ENCODE results near the gene PIGH.
"Not testable (repeated sequence)": the region's sequence is repeated elsewhere in the genome, so short reads cannot be mapped to it uniquely, and the experiment has no call there.

The PIGH gene

DNA sequence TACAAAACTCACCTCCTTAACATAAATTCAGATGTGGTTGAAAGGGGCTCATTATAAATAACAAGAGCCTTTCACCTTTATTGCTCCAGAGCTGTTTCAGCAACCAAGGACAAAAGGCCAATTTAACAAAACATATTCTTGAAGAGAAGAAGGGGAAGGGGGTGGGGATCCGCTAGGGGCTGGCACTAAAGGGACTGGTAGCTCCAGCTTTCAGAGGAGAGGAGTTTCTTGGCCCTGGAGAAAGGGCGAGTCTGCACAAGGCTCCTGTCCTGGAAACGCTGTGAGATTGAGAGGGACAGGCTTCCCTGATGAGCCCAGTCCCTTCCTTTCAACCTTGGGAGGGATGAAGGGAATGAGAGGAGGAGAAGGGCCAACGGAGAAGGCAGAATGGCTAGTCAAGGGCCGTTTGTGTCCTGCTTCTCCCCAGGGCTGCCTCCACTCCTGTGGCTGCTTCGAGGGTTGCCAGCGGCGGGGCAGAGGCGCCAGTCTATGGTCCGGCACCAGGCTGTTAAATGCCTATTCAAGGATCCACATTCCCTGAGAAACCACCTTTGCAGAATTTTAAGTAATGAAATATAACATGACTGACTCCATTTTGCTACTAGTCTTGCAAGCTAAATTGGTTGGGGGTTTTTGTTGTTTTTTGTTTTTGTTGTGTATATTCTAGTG, 9.7 kb upstream of the PIGH start:
- DNase-seq (ENCODE audit: low spot score) = no peak

- no peak for DNase-seq (ENCODE audit: low spot score)
Observed at GRCh38 chr14:67607646-67608045, 7.6 kb upstream of the PIGH start.

DNA sequence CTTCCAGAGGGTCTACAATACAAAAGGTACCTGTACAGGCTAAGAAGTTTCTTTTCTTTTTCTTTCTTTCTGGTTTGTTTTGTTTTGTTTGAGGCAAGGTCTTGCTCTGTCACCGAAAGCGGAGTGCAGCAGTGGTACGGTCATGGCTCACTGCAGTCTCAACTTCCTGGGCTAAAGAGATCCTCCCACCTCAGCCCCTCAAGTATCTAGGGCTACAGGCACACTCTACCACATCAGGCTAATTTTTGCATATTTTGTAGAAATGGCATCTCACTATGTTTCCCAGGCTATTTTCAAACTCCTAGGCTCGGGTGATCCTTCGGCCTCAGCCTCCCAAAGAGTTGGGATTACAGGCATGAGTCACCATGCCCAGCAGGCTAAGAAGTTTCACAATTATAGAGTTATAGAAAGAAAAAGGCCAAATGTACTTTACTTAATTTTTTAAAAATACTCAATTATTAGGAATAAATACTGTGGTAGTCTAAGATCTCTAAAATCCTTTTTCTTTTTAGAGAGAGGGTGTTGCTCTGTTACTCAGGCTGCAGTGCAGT, 3.0 kb upstream of the PIGH start:
- DNase-seq (ENCODE audit: low spot score) = peak; percentile 76

DNA sequence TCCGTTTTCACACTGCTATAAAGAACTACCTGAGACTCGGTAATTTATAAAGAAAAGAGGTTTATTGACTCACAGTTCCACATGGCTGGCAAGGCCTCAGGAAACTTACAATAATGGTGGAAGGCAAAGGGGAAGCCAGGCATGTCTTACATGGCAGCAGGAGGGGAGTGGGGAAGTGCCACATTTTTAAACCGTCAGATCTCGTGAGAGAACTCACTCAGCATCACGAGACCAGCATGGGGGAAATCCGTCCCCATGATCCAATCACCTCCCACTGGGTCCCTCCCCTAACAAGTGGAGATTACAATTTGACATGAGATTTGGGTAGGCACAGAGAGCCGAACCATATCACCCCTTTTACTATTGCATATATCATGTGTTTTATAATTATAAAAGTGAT, 2.0 kb upstream of the PIGH start:
- DNase-seq (ENCODE audit: low spot score) = no peak

- not testable (repeated sequence) for DNase-seq (ENCODE audit: low spot score)
Observed at GRCh38 chr14:67600562-67600974, 500 bp upstream of the PIGH start.

GRCh38 chr14:67595392-67595791, 4.7 kb downstream of the PIGH start:
- no peak for DNase-seq (ENCODE audit: low spot score)

DNA sequence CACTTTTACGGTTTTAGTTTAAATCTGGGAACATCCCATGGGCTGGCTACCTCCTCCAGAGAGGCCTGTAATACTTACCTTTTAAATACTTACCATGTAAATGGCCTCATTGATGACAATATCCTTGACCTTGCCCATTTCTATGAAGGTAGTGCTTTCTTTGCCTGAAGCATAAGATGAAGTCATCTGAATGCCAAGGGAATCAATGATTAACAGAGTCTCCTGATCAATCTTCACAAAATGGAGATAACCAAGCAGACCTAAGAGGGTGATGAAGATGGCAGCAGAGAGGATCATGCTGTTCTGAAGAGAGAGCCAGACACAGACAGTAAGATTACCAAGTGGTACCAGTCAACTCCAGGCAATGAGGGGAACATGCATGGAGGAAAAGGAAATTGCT, 6.4 kb downstream of the PIGH start:
- not testable (repeated sequence) for DNase-seq (ENCODE audit: low spot score)

DNA sequence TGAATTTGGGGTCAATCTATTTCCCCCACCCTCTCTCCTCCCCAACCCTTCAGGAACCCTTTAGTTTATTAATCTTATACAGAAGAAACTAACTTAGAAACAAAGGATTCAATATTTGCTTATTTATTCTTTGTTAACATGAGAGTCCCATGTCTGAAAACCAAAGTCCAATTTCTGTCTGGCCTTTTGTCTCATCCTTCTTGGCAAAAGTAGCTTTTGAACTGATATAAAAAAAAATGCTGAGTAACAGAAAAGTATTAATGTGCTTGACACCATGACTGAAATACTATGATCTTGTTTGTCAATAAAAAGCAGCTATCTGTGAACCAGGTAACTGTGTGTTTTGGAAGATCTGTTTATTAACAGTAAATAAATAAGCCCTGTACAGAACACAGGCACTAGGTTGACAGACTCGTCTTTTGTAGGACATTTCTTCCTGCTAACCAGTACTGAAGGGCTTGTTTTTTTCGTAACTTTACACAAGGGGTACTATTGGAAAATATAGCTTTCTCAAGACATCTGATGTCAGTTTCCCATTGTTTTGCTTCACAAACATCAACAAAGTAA, 10.8 kb downstream of the PIGH start:
- no peak for DNase-seq (ENCODE audit: low spot score)

DNA sequence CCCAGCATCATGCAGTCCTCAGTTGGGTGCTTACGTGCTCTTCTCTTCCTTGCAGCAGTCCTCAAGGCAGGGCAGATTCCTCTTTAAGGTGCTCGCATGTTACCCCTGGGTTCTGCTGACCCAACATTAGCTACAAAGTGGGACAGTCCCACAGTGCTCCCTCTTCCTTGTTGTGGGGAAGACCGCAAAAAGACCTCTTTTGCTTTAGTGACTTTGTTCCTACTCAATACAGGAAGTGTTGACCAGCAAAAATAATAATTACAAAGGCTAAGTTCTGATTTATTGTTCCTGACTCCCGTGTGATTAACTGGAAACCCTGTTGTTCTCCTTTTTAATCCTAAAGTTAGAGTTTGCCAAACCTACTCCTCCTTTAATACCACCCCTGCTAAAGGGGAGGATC, 13.7 kb downstream of the PIGH start:
- no peak for DNase-seq (ENCODE audit: low spot score)

GRCh38 chr14:67584978-67585377, 15.1 kb downstream of the PIGH start:
- DNase-seq (ENCODE audit: low spot score) = no peak

GRCh38 chr14:67583711-67584644, 16.1 kb downstream of the PIGH start:
- peak; percentile 58 for DNase-seq (ENCODE audit: low spot score)

DNA sequence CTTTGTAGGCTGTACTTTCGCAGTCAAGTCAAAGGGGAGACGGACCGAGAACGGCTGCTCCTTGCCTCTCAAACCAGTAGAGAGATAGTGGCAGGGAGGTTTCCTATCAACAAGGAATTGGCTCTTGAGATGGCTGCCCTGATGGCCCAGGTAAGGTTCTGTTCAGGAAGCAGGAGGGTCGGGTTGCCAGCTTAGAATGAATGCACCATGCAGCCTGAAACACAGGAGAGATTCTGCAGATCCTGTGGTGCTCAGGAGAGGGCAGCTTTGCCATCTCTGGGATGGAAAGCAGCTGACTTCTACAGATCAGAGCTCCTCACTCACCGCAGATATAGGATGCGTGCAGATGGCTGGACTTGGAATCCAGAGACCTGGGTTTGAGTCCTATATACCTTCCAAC, 18.0 kb downstream of the PIGH start:
- DNase-seq (ENCODE audit: low spot score) = no peak

- DNase-seq (ENCODE audit: low spot score) = no peak
Observed at GRCh38 chr14:67581643-67582042, 18.4 kb downstream of the PIGH start.

DNA sequence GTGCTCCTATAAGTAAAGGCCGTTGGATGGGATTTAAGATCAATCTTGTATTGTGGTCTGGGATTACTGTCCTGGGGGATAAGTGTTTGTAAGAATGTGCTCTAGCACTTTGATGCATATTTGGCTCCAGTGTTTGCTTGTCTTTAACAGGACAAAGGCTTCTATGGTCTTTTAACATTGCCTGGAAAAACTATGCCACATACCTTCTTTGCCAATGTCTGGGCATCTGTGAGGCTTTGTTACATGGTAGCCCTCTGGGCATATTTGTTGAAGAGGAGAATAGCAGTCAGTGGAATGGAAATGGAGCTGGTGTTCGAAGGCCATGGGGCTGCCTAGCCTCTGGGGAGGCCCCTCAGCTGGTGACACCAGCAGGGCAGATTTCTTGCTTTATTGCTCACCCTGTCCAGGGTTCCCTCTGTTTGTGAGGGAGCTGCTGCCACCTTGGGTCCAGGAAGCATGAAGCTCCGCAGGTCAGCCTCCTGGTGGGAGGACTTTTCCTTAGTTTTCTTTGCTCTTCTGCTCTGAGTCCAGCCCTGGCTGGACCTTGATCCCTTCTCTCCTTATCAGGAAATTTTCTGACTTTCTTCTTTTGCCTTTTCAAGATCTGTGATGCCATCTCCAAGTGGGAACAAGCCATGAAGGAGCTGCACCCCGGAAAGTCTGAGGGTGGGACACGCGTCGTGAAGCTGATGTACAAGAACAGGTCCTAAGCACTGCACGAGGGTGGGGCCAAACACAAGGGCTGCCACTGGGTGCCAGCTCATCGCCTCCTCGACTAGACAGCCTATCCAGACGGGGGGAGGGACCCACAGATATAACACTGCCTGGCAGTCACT, 19.5 kb downstream of the PIGH start:
- DNase-seq (ENCODE audit: low spot score) = no peak

GRCh38 chr14:67579636-67580035, 20.4 kb downstream of the PIGH start:
- DNase-seq (ENCODE audit: low spot score) = no peak

DNA sequence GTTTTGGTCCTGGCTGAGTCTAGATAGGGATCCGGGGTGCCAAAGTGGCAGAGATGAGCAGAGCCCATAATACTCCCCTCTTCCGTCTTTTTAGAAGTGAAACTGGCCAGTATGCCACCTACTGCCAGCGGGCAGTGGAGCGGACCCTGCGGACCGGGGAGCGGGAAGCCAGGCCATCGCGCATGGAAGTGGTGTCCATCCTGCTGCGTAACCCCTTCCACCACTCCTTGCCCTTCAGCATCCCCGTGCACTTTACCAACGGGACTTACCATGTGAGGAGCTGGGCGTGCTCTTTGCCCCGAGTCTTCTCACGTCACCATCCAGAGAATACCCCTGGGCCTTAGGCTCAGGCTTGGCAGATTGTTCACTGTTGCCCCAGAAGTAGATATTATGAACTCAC, 21.0 kb downstream of the PIGH start:
- DNase-seq (ENCODE audit: low spot score) = no peak

GRCh38 chr14:67577909-67578749, 21.9 kb downstream of the PIGH start:
- no peak for DNase-seq (ENCODE audit: low spot score)

DNA sequence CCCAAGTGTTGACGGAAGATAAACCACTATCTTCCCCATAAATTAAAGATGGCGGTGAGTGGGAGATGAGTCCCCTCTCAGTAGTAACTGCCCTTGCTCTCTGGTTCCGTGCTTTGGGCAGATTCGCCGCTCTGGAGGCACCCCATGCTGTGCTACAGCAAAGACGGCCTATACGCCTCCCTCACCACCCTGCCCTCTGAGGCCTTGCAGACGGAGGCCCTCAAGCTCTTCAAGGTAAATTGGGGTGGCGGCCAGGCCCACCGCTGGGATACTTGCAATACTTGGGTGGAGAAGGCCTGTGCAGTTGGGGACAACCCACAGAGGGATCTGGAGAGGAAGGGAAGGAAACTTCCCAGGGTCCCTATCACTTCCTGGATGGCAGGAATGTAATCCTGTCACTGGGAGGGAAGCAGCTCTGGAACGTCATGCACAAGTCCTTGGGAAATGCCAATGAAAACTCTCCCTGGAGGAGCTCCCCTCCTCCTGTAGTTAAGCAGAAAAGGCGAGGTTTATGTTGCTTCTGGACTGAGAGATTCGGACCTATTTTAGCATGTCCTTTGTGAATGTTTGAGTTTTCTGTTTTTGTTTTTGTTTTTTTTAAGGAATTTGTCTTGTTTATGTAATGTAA, 22.8 kb downstream of the PIGH start:
- DNase-seq (ENCODE audit: low spot score) = no peak

GRCh38 chr14:67576216-67576955, 23.7 kb downstream of the PIGH start:
- DNase-seq (ENCODE audit: low spot score) = no peak

GRCh38 chr14:67575684-67576083, 24.4 kb downstream of the PIGH start:
- no peak for DNase-seq (ENCODE audit: low spot score)

All from NAMALWA (cell line).